ENCODE results near the gene MMP1.

The MMP1 gene

GRCh38 chr11:102762361-102762767 lies 35.6 kb downstream of the MMP1 start:
- no peak overlapping the region for H3K4me3 ChIP-seq (ENCODE audit: low read depth, low read length)
- no peak for DNase-seq (ENCODE audit: low read depth, low spot score)
- TF ChIP-seq CTCF (IDR thresholded peaks at IDR 0.05; ENCODE audit: insufficient read depth, low read length, missing control alignments), result no peak
- POLR2A ChIA-PET, result interaction anchor here (0.6 to 2.7 kb wide), 2 partner anchors 40 to 1276 kb away, joined by 3 to 8 read pairs; no protein-coding TSS in a partner anchor
- CTCF ChIA-PET, result interaction anchor here (0.7 to 1.7 kb wide), 7 partner anchors 14 to 178 kb away, joined by 3 to 6 read pairs (median 3); partner anchors contain the start of gene MMP10

GRCh38 chr11:102761646-102762238 lies 36.2 kb downstream of the MMP1 start:
- ChIA-PET CTCF (interaction anchor here (0.7 to 1.7 kb wide), 8 partner anchors 15 to 292 kb away, joined by 3 to 6 read pairs (median 3); partner anchors contain the start of gene MMP10), POLR2A (interaction anchor here (0.6 to 2.7 kb wide), 2 partner anchors 40 to 1276 kb away, joined by 3 to 8 read pairs; no protein-coding TSS in a partner anchor)
- no peak overlapping the region for H3K4me3 ChIP-seq (ENCODE audit: low read depth, low read length)
- no peak for TF ChIP-seq CTCF (IDR thresholded peaks at IDR 0.05; ENCODE audit: insufficient read depth, low read length, missing control alignments)
- peak; percentile 46 for DNase-seq (ENCODE audit: low read depth, low spot score)

- CTCF ChIA-PET, result interaction anchor here (0.7 to 1.5 kb wide), 3 partner anchors 22 to 101 kb away, joined by 3 to 4 read pairs (median 3); no protein-coding TSS in a partner anchor
- no peak overlapping the region for H3K4me3 ChIP-seq (ENCODE audit: low read depth, low read length)
- DNase-seq (ENCODE audit: low read depth, low spot score), result peak; percentile 86
- POLR2A ChIA-PET, result interaction anchor here (2.7 kb wide), 1 partner anchor 42 kb away, joined by 8 read pairs; no protein-coding TSS in a partner anchor
- no peak for TF ChIP-seq CTCF (IDR thresholded peaks at IDR 0.05; ENCODE audit: insufficient read depth, low read length, missing control alignments)
These were observed 37.5 kb downstream of the MMP1 start for GRCh38 chr11:102760344-102761035.

- DNase-seq (ENCODE audit: low read depth, low spot score), result no peak
- no peak overlapping the region for H3K4me3 ChIP-seq (ENCODE audit: low read depth, low read length)
- TF ChIP-seq CTCF (IDR thresholded peaks at IDR 0.05; ENCODE audit: insufficient read depth, low read length, missing control alignments), result no peak
- CTCF ChIA-PET, result interaction anchor here (5.9 kb wide), 1 partner anchor 24 kb away, joined by 28 read pairs; no protein-coding TSS in a partner anchor
- POLR2A ChIA-PET, result no interaction called here
These were observed 40.0 kb downstream of the MMP1 start for GRCh38 chr11:102757823-102758549.

GRCh38 chr11:102753267-102753666 lies 44.7 kb downstream of the MMP1 start:
- ChIA-PET CTCF (interaction anchor here (1.2 to 5.9 kb wide), 4 partner anchors 19 to 188 kb away, joined by 3 to 28 read pairs (median 6); no protein-coding TSS in a partner anchor), POLR2A (no interaction called here)
- H3K4me3 ChIP-seq (ENCODE audit: low read depth, low read length), result no peak overlapping the region
- TF ChIP-seq CTCF (IDR thresholded peaks at IDR 0.05; ENCODE audit: insufficient read depth, low read length, missing control alignments), result no peak
- DNase-seq (ENCODE audit: low read depth, low spot score), result no peak
